ENCODE results near the gene MACROD1.
A peak's percentile ranks its signal among the peaks of the same experiment; 100 is the strongest.

Gene MACROD1

GRCh38 chr11:64015935-64016845 is 149.7 kb downstream of the MACROD1 start:
- peak; percentile 33 for DNase-seq (ENCODE audit: low spot score)

GRCh38 chr11:64015510-64015909 is 150.4 kb downstream of the MACROD1 start:
- no peak for DNase-seq (ENCODE audit: low spot score)

- no peak for DNase-seq (ENCODE audit: low spot score)
These were observed 151.6 kb downstream of the MACROD1 start for GRCh38 chr11:64014356-64014755.

- DNase-seq (ENCODE audit: low spot score), result no peak
These were observed 152.6 kb downstream of the MACROD1 start for GRCh38 chr11:64013141-64013896.

- no peak for DNase-seq (ENCODE audit: low spot score)
These were observed 154.5 kb downstream of the MACROD1 start for GRCh38 chr11:64011371-64011770.

GRCh38 chr11:64010783-64011182 is 155.1 kb downstream of the MACROD1 start:
- DNase-seq (ENCODE audit: low spot score), result no peak

GRCh38 chr11:64009710-64010109 is 156.2 kb downstream of the MACROD1 start:
- no peak for DNase-seq (ENCODE audit: low spot score)

- DNase-seq (ENCODE audit: low spot score), result no peak
These were observed 156.8 kb downstream of the MACROD1 start for GRCh38 chr11:64008914-64009633.

- no peak for DNase-seq (ENCODE audit: low spot score)
These were observed 157.5 kb downstream of the MACROD1 start for GRCh38 chr11:64008283-64008913.

GRCh38 chr11:64007629-64008282 is 158.2 kb downstream of the MACROD1 start:
- DNase-seq (ENCODE audit: low spot score), result peak; percentile 49

- DNase-seq (ENCODE audit: low spot score), result no peak
These were observed 158.7 kb downstream of the MACROD1 start for GRCh38 chr11:64007160-64007628.

GRCh38 chr11:64006398-64006797 is 159.5 kb downstream of the MACROD1 start:
- no peak for DNase-seq (ENCODE audit: low spot score)

GRCh38 chr11:64005691-64006090 is 160.2 kb downstream of the MACROD1 start:
- no peak for DNase-seq (ENCODE audit: low spot score)

GRCh38 chr11:64004590-64004984 is 161.3 kb downstream of the MACROD1 start:
- no peak for DNase-seq (ENCODE audit: low spot score)

- DNase-seq (ENCODE audit: low spot score), result no peak
These were observed 161.9 kb downstream of the MACROD1 start for GRCh38 chr11:64003807-64004589.

GRCh38 chr11:64001484-64002420 is 164.2 kb downstream of the MACROD1 start:
- no peak for DNase-seq (ENCODE audit: low spot score)

- DNase-seq (ENCODE audit: low spot score), result no peak
These were observed 165.0 kb downstream of the MACROD1 start for GRCh38 chr11:64000740-64001483.

GRCh38 chr11:64000026-64000739 is 165.7 kb downstream of the MACROD1 start:
- DNase-seq (ENCODE audit: low spot score), result peak; percentile 73

Measured in Ammon's horn (tissue), 1 donor.